DOHH2 (cell line): Measurements from ENCODE around the gene ISOC2.

Source experiments
- CTCF ChIP-seq: fragments of 200-600 bp; sonication (generic); IDR thresholded peaks from one replicate; pipeline ENCODE4 v1.5.1; 2014; ENCODE audit warnings: antibody characterized with exemption, mild to moderate bottlenecking, low read depth, low read length; ENCODE audit not compliant: poor library complexity, severe bottlenecking
- EZH2phosphoT487 ChIP-seq: fragments of 200-600 bp; sonication (generic); IDR thresholded peaks from 2 replicates; pipeline ENCODE4 v1.6.1; 2017; ENCODE audit warnings: borderline replicate concordance, mild to moderate bottlenecking, antibody characterized with exemption, low read length, moderate library complexity, mixed read lengths

GRCh38 chr19:55460670-55461258, 678 bp downstream of the ISOC2 start:
- no peak for TF ChIP-seq CTCF
- no peak for TF ChIP-seq EZH2phosphoT487
